Stimulated activated CD4-positive, alpha-beta T cell treated with anti-CD3 and anti-CD28 coated beads, Interleukin-1b, Interleukin-23, amount 100 ng/mL, for 24 hours (primary cell): ENCODE results near the gene PCDHA3.
"Not testable (repeated sequence)": the region's sequence is repeated elsewhere in the genome, so short reads cannot be mapped to it uniquely, and the experiment has no call there.

Experiments
- DNase-seq, 4 experiments: peaks; one replicate each; pipeline ENCODE4 v3.0.0-alpha.2; 2020; ENCODE audit warnings: low read depth in 4 of 4, low spot score in 1 of 4

The PCDHA3 gene

DNA sequence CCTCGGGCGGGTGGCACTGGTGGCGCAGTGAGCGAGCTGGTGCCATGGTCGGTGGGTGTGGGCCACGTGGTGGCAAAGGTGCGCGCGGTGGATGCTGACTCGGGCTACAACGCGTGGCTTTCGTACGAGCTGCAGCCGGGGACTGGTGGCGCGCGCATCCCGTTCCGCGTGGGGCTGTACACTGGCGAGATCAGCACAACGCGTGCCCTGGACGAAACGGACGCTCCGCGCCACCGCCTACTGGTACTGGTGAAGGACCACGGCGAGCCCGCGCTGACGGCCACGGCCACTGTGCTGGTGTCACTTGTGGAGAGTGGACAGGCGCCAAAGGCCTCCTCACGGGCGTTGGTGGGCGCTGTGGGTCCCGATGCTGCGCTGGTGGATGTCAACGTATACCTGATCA, 8.0 kb downstream of the PCDHA3 start:
- DNase-seq = no peak

DNA sequence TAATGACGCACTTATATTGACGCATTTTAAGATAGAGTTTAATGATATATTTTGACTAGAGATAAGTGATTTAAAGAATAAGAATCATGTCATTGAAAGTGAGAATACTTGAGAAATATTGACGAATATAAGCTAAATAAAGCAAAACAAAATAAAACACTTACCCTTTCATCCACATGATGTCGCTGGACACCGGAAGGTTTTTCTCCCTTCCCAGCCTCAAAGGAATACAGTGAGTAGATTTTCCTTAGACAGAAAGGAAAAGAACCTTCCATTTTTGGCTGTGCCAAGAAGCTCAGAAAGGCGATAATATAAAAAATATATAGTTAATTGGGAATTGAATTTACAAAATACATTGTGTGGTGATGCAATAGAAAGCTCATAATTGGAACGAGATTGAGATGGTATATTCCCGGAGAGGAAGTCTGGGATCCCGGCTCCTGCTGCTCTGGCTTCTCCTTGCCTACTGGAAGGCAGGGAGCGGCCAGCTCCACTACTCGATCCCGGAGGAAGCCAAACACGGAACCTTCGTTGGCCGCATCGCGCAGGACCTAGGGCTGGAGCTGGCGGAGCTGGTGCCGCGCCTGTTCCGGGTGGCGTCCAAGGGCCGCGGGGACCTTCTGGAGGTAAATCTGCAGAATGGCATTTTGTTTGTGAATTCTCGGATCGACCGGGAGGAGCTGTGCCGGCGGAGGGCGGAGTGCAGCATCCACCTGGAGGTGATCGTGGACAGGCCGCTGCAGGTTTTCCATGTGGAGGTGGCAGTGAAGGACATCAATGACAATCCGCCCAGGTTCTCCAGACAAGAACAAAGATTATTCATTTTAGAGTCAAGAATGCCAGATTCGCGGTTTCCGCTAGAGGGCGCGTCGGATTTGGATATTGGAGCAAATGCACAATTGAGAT, 20.8 kb downstream of the PCDHA3 start, which contains the start of gene PCDHA5:
Gene PCDHA5, plus strand, starts transcription at position 239 of the 906 bp plus-strand sequence.
- no peak for DNase-seq

DNA sequence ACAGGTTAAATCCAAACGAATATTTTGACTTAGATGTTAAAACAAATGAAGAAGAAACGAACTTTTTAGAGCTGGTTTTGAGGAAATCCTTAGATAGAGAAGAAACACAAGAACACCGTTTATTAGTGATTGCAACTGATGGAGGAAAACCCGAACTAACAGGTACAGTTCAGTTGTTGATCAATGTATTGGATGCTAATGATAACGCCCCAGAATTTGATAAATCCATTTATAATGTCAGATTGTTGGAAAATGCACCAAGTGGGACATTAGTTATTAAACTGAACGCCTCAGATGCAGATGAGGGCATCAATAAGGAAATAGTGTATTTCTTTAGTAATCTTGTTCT, 21.4 kb downstream of the PCDHA3 start:
- no peak for DNase-seq

DNA sequence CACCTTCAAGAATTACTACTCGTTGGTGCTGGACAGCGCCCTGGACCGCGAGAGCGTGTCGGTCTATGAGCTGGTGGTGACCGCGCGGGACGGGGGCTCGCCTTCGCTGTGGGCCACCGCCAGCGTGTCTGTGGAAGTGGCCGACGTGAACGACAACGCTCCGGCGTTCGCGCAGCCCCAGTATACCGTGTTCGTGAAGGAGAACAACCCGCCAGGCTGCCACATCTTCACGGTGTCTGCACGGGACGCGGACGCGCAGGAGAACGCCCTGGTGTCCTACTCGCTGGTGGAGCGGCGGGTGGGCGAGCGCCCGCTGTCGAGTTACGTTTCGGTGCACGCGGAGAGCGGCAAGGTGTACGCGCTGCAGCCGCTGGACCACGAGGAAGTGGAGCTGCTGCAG, 22.1 kb downstream of the PCDHA3 start:
- DNase-seq = not testable (repeated sequence)

DNA sequence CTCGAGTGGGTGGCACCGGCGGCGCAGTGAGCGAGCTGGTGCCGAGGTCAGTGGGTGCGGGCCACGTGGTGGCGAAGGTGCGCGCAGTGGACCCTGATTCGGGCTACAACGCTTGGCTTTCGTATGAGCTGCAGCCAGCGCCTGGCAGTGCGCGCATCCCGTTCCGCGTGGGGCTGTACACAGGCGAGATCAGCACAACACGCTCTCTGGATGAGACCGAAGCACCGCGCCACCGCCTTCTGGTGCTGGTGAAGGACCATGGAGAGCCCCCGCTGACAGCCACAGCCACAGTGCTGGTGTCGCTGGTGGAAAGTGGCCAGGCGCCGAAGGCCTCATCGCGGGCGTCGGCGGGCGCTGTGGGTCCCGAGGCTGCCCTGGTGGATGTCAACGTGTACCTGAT, 22.6 kb downstream of the PCDHA3 start:
- DNase-seq = no peak

DNA sequence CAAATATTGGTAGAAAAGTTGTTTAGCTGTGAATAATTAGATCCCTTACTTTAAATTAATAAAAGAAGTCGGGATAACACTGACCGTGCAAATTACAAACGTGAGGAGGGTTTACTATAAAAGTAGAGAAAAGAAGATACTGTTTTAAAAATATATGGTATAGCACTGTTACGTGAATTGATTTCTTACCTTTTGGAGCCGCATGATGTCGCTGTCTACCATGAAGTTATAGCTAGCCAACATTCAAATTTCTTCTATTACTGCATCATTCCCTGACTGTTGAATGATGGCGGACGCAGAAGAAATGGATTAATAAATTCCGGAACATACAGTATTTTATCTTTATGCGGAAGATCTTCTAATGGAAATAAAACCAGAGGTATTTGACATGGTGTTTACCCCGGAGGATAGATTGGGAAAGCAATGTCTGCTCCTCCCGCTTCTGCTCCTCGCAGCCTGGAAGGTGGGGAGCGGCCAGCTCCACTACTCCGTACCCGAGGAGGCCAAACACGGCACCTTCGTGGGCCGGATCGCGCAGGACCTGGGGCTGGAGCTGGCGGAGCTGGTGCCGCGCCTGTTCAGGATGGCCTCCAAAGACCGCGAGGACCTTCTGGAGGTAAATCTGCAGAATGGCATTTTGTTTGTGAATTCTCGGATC, 27.0 kb downstream of the PCDHA3 start, which contains the start of gene PCDHA6:
Gene PCDHA6, plus strand, starts transcription at position 257 of the 658 bp plus-strand sequence. Its CDS starts 132 bp downstream, at position 389.
- DNase-seq = no peak

DNA sequence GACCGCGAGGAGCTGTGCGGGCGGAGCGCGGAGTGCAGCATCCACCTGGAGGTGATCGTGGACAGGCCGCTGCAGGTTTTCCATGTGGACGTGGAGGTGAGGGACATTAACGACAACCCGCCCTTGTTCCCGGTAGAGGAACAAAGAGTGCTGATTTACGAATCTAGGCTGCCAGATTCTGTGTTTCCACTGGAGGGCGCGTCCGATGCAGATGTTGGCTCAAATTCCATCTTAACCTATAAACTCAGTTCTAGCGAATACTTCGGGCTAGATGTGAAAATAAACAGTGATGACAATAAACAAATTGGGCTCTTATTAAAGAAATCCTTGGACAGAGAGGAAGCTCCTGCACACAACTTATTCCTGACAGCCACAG, 27.5 kb downstream of the PCDHA3 start:
- no peak for DNase-seq

DNA sequence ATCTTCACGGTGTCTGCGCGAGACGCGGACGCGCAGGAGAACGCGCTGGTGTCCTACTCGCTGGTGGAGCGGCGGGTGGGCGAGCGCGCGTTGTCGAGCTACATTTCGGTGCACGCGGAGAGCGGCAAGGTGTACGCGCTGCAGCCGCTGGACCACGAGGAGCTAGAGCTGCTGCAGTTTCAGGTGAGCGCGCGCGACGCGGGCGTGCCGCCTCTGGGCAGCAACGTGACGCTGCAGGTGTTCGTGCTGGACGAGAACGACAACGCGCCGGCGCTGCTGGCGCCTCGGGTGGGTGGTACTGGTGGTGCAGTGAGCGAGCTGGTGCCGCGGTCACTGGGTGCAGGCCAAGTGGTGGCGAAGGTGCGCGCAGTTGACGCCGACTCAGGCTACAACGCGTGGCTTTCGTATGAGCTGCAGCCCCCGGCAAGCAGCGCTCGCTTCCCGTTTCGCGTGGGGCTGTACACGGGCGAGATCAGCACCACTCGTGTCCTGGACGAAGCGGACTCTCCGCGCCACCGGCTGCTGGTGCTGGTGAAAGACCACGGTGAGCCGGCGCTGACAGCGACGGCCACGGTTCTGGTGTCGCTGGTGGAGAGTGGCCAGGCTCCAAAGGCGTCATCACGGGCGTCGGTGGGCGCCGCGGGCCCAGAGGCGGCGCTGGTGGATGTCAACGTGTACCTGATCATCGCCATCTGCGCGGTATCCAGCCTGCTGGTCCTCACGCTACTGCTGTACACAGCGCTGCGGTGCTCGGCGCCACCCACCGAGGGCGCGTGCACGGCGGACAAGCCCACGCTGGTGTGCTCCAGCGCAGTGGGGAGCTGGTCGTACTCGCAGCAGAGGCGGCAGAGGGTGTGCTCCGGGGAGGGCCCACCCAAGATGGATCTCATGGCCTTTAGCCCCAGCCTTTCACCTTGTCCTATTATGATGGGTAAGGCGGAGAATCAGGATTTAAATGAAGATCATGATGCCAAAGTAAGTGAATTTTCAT, 28.9 kb downstream of the PCDHA3 start:
- DNase-seq = not testable (repeated sequence)

DNA sequence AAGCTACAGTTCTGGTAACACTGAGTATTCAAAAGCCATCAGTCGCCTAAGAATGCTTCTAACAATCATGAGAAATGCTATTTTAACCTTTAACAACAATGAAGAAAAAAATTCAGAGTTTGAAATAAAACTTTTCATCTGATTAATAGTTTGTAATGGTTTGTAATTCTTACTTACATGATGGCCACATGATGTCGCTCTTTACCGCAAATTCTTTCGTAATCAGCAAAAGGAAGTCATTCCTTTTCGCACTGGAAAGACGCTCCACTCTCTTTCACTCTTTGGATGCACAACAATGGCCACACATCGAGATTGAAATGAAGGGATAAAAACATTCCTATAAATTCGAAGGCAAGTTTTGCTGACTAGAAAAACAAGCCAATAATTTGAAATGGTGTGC, 33.1 kb downstream of the PCDHA3 start, which contains the start of gene PCDHA7:
Gene PCDHA7, plus strand, starts transcription at position 277 of the 400 bp plus-strand sequence. Its CDS starts 115 bp downstream, at position 392.
- DNase-seq = no peak

DNA sequence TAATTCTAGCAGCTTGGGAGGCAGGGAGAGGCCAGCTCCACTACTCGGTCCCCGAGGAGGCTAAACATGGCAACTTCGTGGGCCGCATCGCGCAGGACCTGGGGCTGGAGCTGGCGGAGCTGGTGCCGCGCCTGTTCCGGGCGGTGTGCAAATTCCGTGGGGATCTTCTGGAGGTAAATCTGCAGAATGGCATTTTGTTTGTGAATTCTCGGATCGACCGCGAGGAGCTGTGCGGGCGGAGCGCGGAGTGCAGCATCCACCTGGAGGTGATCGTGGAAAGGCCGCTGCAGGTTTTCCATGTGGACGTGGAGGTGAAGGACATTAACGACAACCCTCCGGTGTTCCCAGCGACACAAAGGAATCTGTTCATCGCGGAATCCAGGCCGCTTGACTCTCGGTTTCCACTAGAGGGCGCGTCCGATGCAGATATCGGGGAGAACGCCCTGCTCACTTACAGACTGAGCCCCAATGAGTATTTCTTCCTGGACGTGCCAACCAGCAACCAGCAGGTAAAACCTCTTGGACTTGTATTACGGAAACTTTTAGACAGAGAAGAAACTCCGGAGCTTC, 33.7 kb downstream of the PCDHA3 start:
- DNase-seq = not testable (repeated sequence)

DNA sequence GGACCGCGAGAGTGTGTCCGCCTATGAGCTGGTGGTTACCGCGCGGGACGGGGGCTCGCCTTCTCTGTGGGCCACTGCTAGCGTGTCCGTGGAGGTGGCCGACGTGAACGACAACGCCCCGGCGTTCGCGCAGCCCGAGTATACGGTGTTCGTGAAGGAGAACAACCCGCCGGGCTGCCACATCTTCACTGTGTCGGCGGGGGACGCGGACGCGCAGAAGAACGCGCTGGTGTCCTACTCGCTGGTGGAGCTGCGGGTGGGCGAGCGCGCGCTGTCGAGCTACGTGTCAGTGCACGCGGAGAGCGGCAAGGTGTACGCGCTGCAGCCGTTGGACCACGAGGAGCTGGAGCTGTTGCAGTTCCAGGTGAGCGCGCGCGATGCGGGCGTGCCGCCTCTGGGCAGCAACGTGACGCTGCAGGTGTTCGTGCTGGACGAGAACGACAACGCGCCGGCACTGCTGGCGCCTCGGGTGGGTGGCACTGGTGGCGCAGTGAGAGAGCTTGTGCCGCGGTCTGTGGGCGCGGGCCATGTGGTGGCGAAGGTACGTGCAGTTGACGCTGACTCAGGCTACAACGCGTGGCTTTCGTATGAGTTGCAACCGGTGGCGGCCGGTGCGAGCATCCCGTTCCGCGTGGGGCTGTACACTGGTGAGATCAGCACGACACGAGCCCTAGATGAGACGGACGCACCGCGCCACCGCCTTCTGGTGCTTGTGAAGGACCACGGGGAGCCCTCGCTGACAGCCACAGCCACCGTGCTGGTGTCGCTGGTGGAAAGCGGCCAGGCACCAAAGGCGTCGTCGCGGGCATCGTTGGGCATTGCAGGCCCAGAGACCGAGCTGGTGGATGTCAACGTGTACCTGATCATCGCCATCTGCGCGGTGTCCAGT, 35.0 kb downstream of the PCDHA3 start:
- DNase-seq = no peak

DNA sequence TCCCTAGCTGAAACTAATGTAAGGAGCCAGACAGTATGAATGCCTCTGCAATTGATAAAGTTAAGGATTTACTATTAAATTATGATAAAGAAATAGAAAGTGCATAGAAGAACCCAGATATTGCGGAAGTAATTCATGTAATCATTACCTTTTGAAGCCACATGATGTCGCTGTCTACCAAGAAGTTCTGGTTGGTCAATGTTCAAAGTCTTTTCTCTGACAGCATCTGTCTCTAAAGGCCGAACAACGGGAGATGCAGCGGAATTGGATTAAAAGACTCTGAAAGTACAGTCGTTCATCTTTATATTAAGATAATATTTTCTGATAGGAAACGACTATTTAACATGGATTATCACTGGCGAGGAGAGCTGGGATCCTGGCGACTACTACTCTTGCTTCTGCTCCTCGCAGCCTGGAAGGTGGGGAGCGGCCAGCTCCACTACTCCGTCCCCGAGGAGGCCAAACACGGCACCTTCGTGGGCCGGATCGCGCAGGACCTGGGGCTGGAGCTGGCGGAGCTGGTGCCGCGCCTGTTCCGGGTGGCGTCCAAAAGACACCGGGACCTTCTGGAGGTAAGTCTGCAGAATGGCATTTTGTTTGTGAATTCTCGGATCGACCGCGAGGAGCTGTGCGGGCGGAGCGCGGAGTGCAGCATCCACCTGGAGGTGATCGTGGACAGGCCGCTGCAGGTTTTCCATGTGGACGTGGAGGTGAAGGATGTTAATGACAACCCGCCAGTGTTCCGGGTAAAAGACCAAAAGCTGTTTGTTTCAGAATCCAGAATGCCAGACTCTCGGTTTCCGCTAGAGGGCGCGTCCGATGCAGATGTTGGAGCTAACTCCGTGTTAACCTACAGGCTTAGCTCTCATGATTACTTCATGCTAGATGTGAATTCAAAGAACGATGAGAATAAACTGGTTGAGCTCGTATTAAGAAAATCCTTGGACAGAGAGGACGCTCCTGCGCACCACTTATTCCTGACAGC, 40.4 kb downstream of the PCDHA3 start, which contains the start of gene PCDHA8:
Gene PCDHA8, plus strand, starts transcription at position 210 of the 985 bp plus-strand sequence. Its CDS starts 135 bp downstream, at position 345.
- no peak for DNase-seq

DNA sequence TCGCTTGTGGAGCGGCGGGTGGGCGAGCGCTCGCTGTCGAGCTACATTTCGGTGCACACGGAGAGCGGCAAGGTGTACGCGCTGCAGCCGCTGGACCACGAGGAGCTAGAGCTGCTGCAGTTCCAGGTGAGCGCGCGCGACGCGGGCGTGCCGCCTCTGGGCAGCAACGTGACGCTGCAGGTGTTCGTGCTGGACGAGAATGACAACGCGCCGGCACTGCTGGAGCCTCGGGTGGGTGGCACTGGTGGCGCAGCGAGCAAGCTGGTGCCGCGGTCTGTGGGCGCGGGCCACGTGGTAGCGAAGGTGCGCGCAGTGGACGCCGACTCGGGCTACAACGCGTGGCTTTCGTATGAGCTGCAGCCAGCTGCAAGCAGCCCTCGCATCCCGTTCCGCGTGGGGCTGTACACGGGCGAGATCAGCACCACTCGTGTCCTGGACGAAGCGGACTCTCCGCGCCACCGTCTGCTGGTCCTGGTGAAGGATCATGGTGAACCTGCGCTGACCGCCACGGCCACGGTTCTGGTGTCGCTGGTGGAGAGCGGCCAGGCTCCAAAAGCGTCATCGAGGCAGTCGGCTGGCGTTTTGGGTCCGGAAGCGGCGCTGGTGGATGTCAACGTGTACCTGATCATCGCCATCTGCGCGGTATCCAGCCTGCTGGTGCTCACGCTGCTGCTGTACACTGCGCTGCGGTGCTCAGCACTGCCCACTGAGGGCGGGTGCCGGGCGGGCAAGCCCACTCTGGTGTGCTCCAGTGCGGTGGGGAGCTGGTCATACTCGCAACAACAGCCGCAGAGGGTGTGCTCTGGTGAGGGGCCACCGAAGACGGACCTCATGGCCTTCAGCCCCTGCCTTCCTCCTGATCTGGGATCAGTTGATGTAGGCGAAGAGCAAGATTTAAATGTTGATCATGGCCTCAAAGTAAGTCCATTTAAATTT, 42.2 kb downstream of the PCDHA3 start:
- no peak for DNase-seq

DNA sequence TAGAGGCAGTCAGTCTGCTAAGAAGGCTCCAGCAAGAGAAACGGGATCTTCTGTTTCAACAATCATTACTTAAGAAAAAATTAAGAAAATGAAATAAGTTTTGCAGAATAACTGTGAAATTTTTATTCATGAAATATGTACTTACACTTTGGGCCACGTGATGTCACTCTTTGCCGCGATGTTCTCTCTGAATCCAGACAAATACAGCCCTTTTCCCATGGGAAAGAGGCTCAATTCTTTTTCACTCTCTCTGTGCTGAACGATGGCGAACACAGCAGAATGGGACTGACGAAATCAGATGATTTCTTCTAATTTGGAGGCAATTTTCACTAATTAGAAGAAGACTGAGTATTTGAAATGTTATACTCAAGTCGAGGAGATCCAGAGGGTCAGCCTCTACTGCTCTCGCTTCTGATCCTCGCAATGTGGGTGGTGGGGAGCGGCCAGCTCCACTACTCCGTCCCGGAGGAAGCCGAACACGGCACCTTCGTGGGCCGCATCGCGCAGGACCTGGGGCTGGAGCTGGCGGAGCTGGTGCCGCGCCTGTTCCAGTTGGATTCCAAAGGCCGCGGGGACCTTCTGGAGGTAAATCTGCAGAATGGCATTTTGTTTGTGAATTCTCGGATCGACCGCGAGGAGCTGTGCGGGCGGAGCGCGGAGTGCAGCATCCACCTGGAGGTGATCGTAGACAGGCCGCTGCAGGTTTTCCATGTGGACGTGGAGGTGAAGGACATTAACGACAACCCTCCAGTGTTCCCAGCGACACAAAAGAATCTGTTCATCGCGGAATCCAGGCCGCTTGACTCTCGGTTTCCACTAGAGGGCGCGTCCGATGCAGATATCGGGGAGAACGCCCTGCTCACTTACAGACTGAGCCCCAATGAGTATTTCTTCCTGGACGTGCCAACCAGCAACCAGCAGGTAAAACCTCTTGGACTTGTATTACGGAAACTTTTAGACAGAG, 47.6 kb downstream of the PCDHA3 start, which contains the start of gene PCDHA9:
Gene PCDHA9, plus strand, starts transcription at position 244 of the 964 bp plus-strand sequence. Its CDS starts 114 bp downstream, at position 358.
- DNase-seq = not testable (repeated sequence)

DNA sequence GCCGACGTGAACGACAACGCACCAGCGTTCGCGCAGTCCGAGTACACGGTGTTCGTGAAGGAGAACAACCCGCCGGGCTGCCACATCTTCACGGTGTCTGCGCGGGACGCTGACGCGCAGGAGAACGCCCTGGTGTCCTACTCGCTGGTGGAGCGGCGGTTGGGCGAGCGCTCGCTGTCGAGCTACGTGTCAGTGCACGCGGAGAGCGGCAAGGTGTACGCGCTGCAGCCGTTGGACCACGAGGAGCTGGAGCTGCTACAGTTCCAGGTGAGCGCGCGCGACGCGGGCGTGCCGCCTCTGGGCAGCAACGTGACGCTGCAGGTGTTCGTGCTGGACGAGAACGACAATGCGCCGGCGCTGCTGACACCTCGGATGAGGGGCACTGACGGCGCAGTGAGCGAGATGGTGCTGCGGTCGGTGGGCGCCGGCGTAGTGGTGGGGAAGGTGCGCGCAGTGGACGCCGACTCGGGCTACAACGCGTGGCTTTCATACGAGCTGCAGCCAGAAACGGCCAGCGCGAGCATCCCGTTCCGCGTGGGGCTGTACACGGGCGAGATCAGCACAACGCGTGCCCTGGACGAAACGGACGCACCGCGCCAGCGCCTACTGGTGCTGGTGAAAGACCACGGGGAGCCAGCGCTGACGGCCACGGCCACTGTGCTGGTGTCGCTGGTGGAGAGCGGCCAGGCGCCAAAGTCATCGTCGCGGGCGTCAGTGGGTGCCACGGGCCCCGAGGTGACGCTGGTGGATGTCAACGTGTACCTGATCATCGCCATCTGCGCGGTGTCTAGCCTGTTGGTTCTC, 49.2 kb downstream of the PCDHA3 start:
- not testable (repeated sequence) for DNase-seq
